Measurements from ENCODE around the gene ACTG2.

ACTG2 gene

GRCh38 chr2:73914667-73915066 is 21.9 kb downstream of the ACTG2 start:
- Histone ChIP-seq H3K27ac (ENCODE audit: low read length) (no peak overlapping the region), H3K4me1 (ENCODE audit: low read length) (no peaks in the 10 kb centered on the region), H3K36me3 (replicated peaks; ENCODE audit: insufficient read depth, low read length) (no peaks in the 10 kb centered on the region), H3K79me2 (ENCODE audit: low read length) (no peaks in the 10 kb centered on the region), H3K9ac (ENCODE audit: low read length) (no peak overlapping the region), H3K9me2 (replicated peaks; ENCODE audit: insufficient read depth, low read length) (no peaks in the 10 kb centered on the region), H4K20me1 (ENCODE audit: insufficient read depth, low read length) (no peaks in the 10 kb centered on the region), H2AFZ (ENCODE audit: low read length) (no peak overlapping the region), H3K9me3 (replicated peaks; ENCODE audit: insufficient read depth, low read length) (no peaks in the 10 kb centered on the region), H3K4me2 (ENCODE audit: low read depth, low read length) (no peak overlapping the region), H3F3A (ENCODE audit: insufficient read depth, low read length) (no peaks in the 10 kb centered on the region), H3K4me3 (ENCODE audit: low read length) (no peak overlapping the region), H3K27me3 (replicated peaks; ENCODE audit: insufficient read depth, low read length) (no peaks in the 10 kb centered on the region)
- TF ChIP-seq EZH2phosphoT487 (IDR thresholded peaks at IDR 0.05; ENCODE audit: low read length): no peak
- TF ChIP-seq CTCF (IDR thresholded peaks at IDR 0.05; ENCODE audit: low read length): no peak
- TF ChIP-seq EZH2 (optimal IDR thresholded peaks at IDR 0.05; ENCODE audit: low read depth, low read length): no peak
- DNase-seq: no peak

DNA sequence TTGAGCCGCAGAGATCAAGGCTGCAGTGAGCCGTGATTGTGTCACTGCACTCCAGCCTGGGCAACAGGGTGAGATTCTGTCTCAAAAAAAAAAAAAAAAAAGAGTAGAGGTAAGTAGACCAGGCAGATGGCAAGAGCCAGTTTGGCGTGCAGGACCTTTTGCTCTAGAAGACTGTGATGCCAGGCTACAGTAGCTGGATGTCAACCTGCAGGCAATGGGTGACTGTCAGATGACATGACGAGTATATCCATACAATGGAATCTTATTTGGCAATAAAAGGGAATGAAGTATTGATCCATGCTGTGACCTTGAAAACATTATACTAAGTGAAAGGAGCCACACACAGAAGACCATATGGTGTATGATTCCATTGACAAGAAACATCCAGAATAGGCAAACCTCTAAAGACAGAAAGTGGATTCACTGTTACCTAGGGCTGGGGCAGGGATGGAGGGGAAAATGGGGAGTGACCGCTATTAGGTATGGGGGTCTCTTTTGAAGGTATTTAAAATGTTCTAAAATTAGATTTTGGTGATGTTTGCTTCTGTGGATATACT is 22.7 kb downstream of the ACTG2 start:
- no peak overlapping the region for H3K4me3 ChIP-seq (ENCODE audit: low read length)
- H3K4me2 ChIP-seq (ENCODE audit: low read depth, low read length): no peak overlapping the region
- H3K4me1 ChIP-seq (ENCODE audit: low read length): no peaks in the 10 kb centered on the region
- H2AFZ ChIP-seq (ENCODE audit: low read length): no peak overlapping the region
- no peaks in the 10 kb centered on the region for H3K79me2 ChIP-seq (ENCODE audit: low read length)
- H3F3A ChIP-seq (ENCODE audit: insufficient read depth, low read length): no peaks in the 10 kb centered on the region
- no peak overlapping the region for H3K27ac ChIP-seq (ENCODE audit: low read length)
- DNase-seq: no peak
- H3K27me3 ChIP-seq (replicated peaks; ENCODE audit: insufficient read depth, low read length): no peaks in the 10 kb centered on the region
- no peak overlapping the region for H3K9ac ChIP-seq (ENCODE audit: low read length)
- H3K9me3 ChIP-seq (replicated peaks; ENCODE audit: insufficient read depth, low read length): no peaks in the 10 kb centered on the region
- no peaks in the 10 kb centered on the region for H4K20me1 ChIP-seq (ENCODE audit: insufficient read depth, low read length)
- H3K36me3 ChIP-seq (replicated peaks; ENCODE audit: insufficient read depth, low read length): no peaks in the 10 kb centered on the region
- no peaks in the 10 kb centered on the region for H3K9me2 ChIP-seq (replicated peaks; ENCODE audit: insufficient read depth, low read length)
- TF ChIP-seq EZH2 (optimal IDR thresholded peaks at IDR 0.05; ENCODE audit: low read depth, low read length): no peak
- TF ChIP-seq EZH2phosphoT487 (IDR thresholded peaks at IDR 0.05; ENCODE audit: low read length): no peak
- TF ChIP-seq CTCF (IDR thresholded peaks at IDR 0.05; ENCODE audit: low read length): no peak

DNA sequence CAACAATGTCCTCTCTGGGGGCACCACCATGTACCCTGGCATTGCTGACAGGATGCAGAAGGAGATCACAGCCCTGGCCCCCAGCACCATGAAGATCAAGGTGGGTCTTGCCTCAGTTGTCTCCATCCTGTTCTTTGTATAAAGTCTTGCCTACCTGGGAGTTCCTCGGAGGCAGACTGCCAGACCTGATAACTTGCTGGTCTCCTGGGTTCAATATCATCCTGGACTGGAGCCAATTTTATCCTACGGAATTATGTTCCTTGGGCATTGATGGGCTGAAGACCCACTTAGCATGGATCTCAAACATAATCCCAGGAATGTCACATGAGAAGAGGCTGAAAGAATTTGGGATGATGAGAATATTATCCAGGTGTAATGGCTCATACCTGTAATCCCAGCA is 23.9 kb downstream of the ACTG2 start:
- H2AFZ ChIP-seq (ENCODE audit: low read length): no peak overlapping the region
- no peaks in the 10 kb centered on the region for H3K9me2 ChIP-seq (replicated peaks; ENCODE audit: insufficient read depth, low read length)
- no peak overlapping the region for H3K4me3 ChIP-seq (ENCODE audit: low read length)
- H3K9me3 ChIP-seq (replicated peaks; ENCODE audit: insufficient read depth, low read length): no peaks in the 10 kb centered on the region
- DNase-seq: no peak
- H3F3A ChIP-seq (ENCODE audit: insufficient read depth, low read length): no peaks in the 10 kb centered on the region
- no peaks in the 10 kb centered on the region for H3K4me1 ChIP-seq (ENCODE audit: low read length)
- H3K4me2 ChIP-seq (ENCODE audit: low read depth, low read length): no peak overlapping the region
- TF ChIP-seq EZH2 (optimal IDR thresholded peaks at IDR 0.05; ENCODE audit: low read depth, low read length) (no peak), CTCF (IDR thresholded peaks at IDR 0.05; ENCODE audit: low read length) (no peak), EZH2phosphoT487 (IDR thresholded peaks at IDR 0.05; ENCODE audit: low read length) (no peak)
- H3K27me3 ChIP-seq (replicated peaks; ENCODE audit: insufficient read depth, low read length): no peaks in the 10 kb centered on the region
- no peak overlapping the region for H3K9ac ChIP-seq (ENCODE audit: low read length)
- H4K20me1 ChIP-seq (ENCODE audit: insufficient read depth, low read length): no peaks in the 10 kb centered on the region
- no peaks in the 10 kb centered on the region for H3K36me3 ChIP-seq (replicated peaks; ENCODE audit: insufficient read depth, low read length)
- H3K79me2 ChIP-seq (ENCODE audit: low read length): no peaks in the 10 kb centered on the region
- H3K27ac ChIP-seq (ENCODE audit: low read length): no peak overlapping the region

Data from MM.1S (cell line).